HepG2 (cell line): ENCODE measurements around the gene IL27RA. TPM values are rescaled to one million over a fixed set of nuclear protein-coding genes. Genes with fewer than 3 reads are reported as not detected.

Experiments
- BHLHE40 ChIP-seq: IDR thresholded peaks from 2 replicates; pipeline ENCODE4 v1.6.1; 2011; ENCODE audit warnings: low read length, improper control_type of control experiment
- DNMT3B ChIP-seq: conservative IDR thresholded peaks from 2 replicates; pipeline ENCODE4 v1.6.1; 2016; ENCODE audit warnings: missing biosample characterization, control low read depth
- ISX ChIP-seq: sonication (generic); formaldehyde crosslinking; conservative IDR thresholded peaks from 2 replicates; pipeline ENCODE4 v1.5.0; 2020; ENCODE audit warnings: missing genetic modification reagents
- KDM2A ChIP-seq: sonication (generic); formaldehyde crosslinking; IDR thresholded peaks from 2 replicates; pipeline ENCODE4 v1.4.0; 2020; ENCODE audit warnings: low read depth, missing genetic modification reagents, borderline replicate concordance
- RBM39 ChIP-seq: fragments of 200-400 bp; formaldehyde crosslinking; IDR thresholded peaks from one replicate; pipeline ENCODE4 v1.6.1; 2018; ENCODE audit warnings: antibody characterized with exemption, mild to moderate bottlenecking, low read depth, low read length; ENCODE audit not compliant: poor library complexity, severe bottlenecking
- SALL1 ChIP-seq: sonication (generic); formaldehyde crosslinking; IDR thresholded peaks from 2 replicates; pipeline ENCODE4 v1.8.0; 2022; ENCODE audit warnings: mild to moderate bottlenecking, missing genetic modification reagents
- SAP130 ChIP-seq: IDR thresholded peaks from 2 replicates; pipeline ENCODE4 v1.6.1; 2016; ENCODE audit warnings: low read depth
- SMAD1 ChIP-seq: sonication (generic); formaldehyde crosslinking; IDR thresholded peaks from 2 replicates; pipeline ENCODE4 v1.4.0; 2020; ENCODE audit warnings: missing genetic modification reagents, low read depth, mild to moderate bottlenecking, borderline replicate concordance
- SPEN ChIP-seq: sonication (generic); formaldehyde crosslinking; IDR thresholded peaks from 2 replicates; pipeline ENCODE4 v1.5.1; 2020; ENCODE audit warnings: low read depth, mild to moderate bottlenecking, missing genetic modification reagents
- SSRP1 ChIP-seq: IDR thresholded peaks from 2 replicates; pipeline ENCODE4 v1.6.1; 2016; ENCODE audit warnings: control low read depth
- THAP11 ChIP-seq: IDR thresholded peaks from 2 replicates; pipeline ENCODE4 v1.6.1; 2016; ENCODE audit warnings: missing biosample characterization, missing genetic modification reagents
- ZBTB38 ChIP-seq: sonication (generic); formaldehyde crosslinking; IDR thresholded peaks from 2 replicates; pipeline ENCODE4 v1.5.1; 2020; ENCODE audit warnings: mild to moderate bottlenecking, missing genetic modification reagents
- ZBTB42 ChIP-seq: sonication (generic); formaldehyde crosslinking; IDR thresholded peaks from 2 replicates; pipeline ENCODE4 v1.5.0; 2020; ENCODE audit warnings: mild to moderate bottlenecking, missing genetic modification reagents
- ZNF20 ChIP-seq: sonication (generic); formaldehyde crosslinking; IDR thresholded peaks from 2 replicates; pipeline ENCODE4 v1.4.0; 2020; ENCODE audit warnings: mild to moderate bottlenecking, moderate library complexity, missing genetic modification reagents
- ZNF263 ChIP-seq: sonication (generic); formaldehyde crosslinking; IDR thresholded peaks from 2 replicates; pipeline ENCODE4 v1.4.0; 2020; ENCODE audit warnings: missing genetic modification reagents
- ZNF296 ChIP-seq: sonication (generic); formaldehyde crosslinking; conservative IDR thresholded peaks from 2 replicates; pipeline ENCODE4 v1.5.0; 2020; ENCODE audit warnings: mild to moderate bottlenecking, missing genetic modification reagents
- ZNF563 ChIP-seq: sonication (generic); formaldehyde crosslinking; IDR thresholded peaks from 2 replicates; pipeline ENCODE4 v1.8.0; 2022; ENCODE audit warnings: mild to moderate bottlenecking, moderate library complexity, missing genetic modification reagents
- ZNF672 ChIP-seq: sonication (generic); formaldehyde crosslinking; IDR thresholded peaks from 2 replicates; pipeline ENCODE4 v1.8.1; 2022; ENCODE audit warnings: missing genetic modification reagents
- polyA plus RNA-seq, 8 experiments: library from polyadenylated mRNA; depleted of rRNA in 3 of 8; stranded (reverse) in 7 of 8; unstranded in 1 of 8; fragments of >200 nt; fragmentation: Illumina TruSeq in 4 of 8; extraction: Trizol in 4 of 8; gene quantifications; 2 replicates each; pipeline versions ENCODE4 v1.2.1 to v1.2.3, GENCODE V29; 2011 to 2016; ENCODE audit warnings: low read depth in 4 of 8, missing spikeins in 1 of 8, mixed read lengths in 1 of 8; ENCODE audit not compliant: insufficient read depth in 1 of 8
- total RNA-seq, 5 experiments: library from RNA; depleted of rRNA; stranded (reverse); fragments of >200 nt; fragmentation: Illumina TruSeq; extraction: Trizol; gene quantifications; 2 replicates each; pipeline ENCODE4 v1.2.3, GENCODE V29; 2016; ENCODE audit warnings: low read depth in 1 of 5
- TF ChIP-seq, protein P1 (sequence below): sonication (generic); formaldehyde crosslinking; IDR thresholded peaks from 2 replicates; pipeline ENCODE4 v1.4.0; 2020; ENCODE audit warnings: missing genetic modification reagents, borderline replicate concordance
- TF ChIP-seq, protein P2 (sequence below): sonication (generic); formaldehyde crosslinking; IDR thresholded peaks from 2 replicates; pipeline ENCODE4 v1.8.1; 2023; ENCODE audit warnings: missing genetic modification reagents, mild to moderate bottlenecking, borderline replicate concordance
- TF ChIP-seq, protein P3 (sequence below): conservative IDR thresholded peaks from 2 replicates; pipeline ENCODE4 v1.6.1; 2018; ENCODE audit warnings: missing genetic modification reagents
- TF ChIP-seq, protein P4 (sequence below): IDR thresholded peaks from 2 replicates; pipeline ENCODE4 v1.6.1; 2016; ENCODE audit warnings: low read depth, control low read depth

The IL27RA gene
- total and polyA plus RNA-seq, 2 of the 13 experiments (the other 11 are each of a cell fraction or from before 2014, with no cell fraction given), result 3.5 to 8.1 TPM

DNA sequence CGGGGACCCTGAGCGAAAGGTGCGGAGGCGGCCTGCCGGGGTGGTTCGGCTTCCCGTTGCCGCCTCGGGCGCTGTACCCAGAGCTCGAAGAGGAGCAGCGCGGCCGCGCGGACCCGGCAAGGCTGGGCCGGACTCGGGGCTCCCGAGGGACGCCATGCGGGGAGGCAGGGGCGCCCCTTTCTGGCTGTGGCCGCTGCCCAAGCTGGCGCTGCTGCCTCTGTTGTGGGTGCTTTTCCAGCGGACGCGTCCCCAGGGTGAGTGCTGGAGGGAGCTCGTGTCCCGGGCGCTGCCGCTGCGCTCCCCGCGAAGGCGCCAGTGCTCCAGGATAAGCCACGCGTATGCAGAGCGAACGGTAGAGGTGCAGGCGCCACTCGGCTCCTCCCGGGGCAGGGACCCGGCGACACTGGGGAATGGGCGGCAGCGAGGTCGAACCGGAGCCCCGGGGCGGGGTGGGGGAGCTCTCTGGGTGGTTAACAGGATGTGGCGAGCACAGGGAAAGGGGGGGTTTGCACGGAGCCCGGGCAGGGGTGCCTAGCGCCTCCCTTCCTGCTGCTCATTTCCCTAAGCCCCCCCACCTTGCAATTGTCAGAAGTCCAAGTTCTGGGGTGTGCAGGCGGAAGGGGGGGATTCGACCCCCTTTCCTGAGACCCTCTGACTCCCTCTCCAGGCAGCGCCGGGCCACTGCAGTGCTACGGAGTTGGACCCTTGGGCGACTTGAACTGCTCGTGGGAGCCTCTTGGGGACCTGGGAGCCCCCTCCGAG is at the start of gene IL27RA (continued):
- TF ChIP-seq, protein P1, sequence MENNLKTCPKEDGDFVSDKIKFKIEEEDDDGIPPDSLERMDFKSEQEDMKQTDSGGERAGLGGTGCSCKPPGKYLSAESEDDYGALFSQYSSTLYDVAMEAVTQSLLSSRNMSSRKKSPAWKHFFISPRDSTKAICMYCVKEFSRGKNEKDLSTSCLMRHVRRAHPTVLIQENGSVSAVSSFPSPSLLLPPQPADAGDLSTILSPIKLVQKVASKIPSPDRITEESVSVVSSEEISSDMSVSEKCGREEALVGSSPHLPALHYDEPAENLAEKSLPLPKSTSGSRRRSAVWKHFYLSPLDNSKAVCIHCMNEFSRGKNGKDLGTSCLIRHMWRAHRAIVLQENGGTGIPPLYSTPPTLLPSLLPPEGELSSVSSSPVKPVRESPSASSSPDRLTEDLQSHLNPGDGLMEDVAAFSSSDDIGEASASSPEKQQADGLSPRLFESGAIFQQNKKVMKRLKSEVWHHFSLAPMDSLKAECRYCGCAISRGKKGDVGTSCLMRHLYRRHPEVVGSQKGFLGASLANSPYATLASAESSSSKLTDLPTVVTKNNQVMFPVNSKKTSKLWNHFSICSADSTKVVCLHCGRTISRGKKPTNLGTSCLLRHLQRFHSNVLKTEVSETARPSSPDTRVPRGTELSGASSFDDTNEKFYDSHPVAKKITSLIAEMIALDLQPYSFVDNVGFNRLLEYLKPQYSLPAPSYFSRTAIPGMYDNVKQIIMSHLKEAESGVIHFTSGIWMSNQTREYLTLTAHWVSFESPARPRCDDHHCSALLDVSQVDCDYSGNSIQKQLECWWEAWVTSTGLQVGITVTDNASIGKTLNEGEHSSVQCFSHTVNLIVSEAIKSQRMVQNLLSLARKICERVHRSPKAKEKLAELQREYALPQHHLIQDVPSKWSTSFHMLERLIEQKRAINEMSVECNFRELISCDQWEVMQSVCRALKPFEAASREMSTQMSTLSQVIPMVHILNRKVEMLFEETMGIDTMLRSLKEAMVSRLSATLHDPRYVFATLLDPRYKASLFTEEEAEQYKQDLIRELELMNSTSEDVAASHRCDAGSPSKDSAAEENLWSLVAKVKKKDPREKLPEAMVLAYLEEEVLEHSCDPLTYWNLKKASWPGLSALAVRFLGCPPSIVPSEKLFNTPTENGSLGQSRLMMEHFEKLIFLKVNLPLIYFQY (CRISPR knock-in tag), result peak; percentile 17; the same call in 1 of the 2 replicates
- peak; percentile 37 for TF ChIP-seq SAP130 (CRISPR knock-in tag)
- TF ChIP-seq ZNF296, result no peak
- TF ChIP-seq ZNF20 (CRISPR knock-in tag), result no peak
- TF ChIP-seq ZNF563, result peak; percentile 56
- TF ChIP-seq RBM39, result no peak
- TF ChIP-seq SMAD1 (CRISPR knock-in tag), result no peak
- TF ChIP-seq THAP11 (CRISPR knock-in tag), result peak; percentile 63
- no peak for TF ChIP-seq DNMT3B (CRISPR knock-in tag)
- TF ChIP-seq KDM2A (CRISPR knock-in tag), result peak; percentile 73; the same call in 1 of the 2 replicates
- TF ChIP-seq, protein P2, sequence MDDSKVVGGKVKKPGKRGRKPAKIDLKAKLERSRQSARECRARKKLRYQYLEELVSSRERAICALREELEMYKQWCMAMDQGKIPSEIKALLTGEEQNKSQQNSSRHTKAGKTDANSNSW (CRISPR knock-in tag), result peak; percentile 84; the same call in 1 of the 2 replicates
- TF ChIP-seq SALL1 (CRISPR knock-in tag), result peak; percentile 46; the same call in 1 of the 2 replicates
- TF ChIP-seq ZBTB42 (CRISPR knock-in tag), result no peak
- TF ChIP-seq, protein P3, sequence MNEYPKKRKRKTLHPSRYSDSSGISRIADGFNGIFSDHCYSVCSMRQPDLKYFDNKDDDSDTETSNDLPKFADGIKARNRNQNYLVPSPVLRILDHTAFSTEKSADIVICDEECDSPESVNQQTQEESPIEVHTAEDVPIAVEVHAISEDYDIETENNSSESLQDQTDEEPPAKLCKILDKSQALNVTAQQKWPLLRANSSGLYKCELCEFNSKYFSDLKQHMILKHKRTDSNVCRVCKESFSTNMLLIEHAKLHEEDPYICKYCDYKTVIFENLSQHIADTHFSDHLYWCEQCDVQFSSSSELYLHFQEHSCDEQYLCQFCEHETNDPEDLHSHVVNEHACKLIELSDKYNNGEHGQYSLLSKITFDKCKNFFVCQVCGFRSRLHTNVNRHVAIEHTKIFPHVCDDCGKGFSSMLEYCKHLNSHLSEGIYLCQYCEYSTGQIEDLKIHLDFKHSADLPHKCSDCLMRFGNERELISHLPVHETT (CRISPR knock-in tag), result no peak
- TF ChIP-seq ISX, result 0 out of 2 replicates have a peak, but pooled peaks have one; percentile 42
- TF ChIP-seq ZNF672 (CRISPR knock-in tag), result no peak
- TF ChIP-seq ZBTB38 (CRISPR knock-in tag), result peak; percentile 64; the same call in 1 of the 2 replicates
- TF ChIP-seq BHLHE40, result no peak
- TF ChIP-seq, protein P4, sequence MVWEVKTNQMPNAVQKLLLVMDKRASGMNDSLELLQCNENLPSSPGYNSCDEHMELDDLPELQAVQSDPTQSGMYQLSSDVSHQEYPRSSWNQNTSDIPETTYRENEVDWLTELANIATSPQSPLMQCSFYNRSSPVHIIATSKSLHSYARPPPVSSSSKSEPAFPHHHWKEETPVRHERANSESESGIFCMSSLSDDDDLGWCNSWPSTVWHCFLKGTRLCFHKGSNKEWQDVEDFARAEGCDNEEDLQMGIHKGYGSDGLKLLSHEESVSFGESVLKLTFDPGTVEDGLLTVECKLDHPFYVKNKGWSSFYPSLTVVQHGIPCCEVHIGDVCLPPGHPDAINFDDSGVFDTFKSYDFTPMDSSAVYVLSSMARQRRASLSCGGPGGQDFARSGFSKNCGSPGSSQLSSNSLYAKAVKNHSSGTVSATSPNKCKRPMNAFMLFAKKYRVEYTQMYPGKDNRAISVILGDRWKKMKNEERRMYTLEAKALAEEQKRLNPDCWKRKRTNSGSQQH (CRISPR knock-in tag), result no peak
- TF ChIP-seq SPEN (CRISPR knock-in tag), result peak; percentile 51; the same call in 1 of the 2 replicates
- TF ChIP-seq ZNF263, result peak; percentile 79
- no peak for TF ChIP-seq SSRP1
